ENCODE data around the gene VWA7. TPM values are rescaled to one million over a fixed set of nuclear protein-coding genes. Genes with fewer than 3 reads are reported as not detected.

VWA7 gene
- total RNA-seq, 1 experiment from 2014 or later, result 2.5 TPM

GRCh38 chr6:31778999-31779885 lies 2.1 kb upstream of the VWA7 start:
- Histone ChIP-seq H3K79me2 (ENCODE audit: insufficient read depth, low read length) (no peaks in the 10 kb centered on the region), H3K18ac (ENCODE audit: insufficient read length, low read depth, low read length) (no peak overlapping the region), H3K27ac (ENCODE audit: insufficient read length, low read depth, low read length) (no peak overlapping the region), H2BK120ac (ENCODE audit: low read depth, low read length, poor library complexity, severe bottlenecking) (no peak overlapping the region), H3K4ac (ENCODE audit: low read depth, low read length) (no peak overlapping the region), H4K20me1 (ENCODE audit: control insufficient read depth, insufficient read depth, insufficient read length) (no peaks in the 10 kb centered on the region), H2BK5ac (ENCODE audit: insufficient read length, low read length) (no peak overlapping the region), H3K4me2 (ENCODE audit: insufficient read depth, insufficient read length, low read length) (no peak overlapping the region), H3K4me1 (ENCODE audit: insufficient read depth, low read length) (no peaks in the 10 kb centered on the region), H3K23ac (ENCODE audit: insufficient read length, low read depth, low read length) (no peak overlapping the region), H3T11ph (ENCODE audit: low read length) (no peak overlapping the region), H3K9me3 (ENCODE audit: control insufficient read depth, low read depth, low read length) (no peaks in the 10 kb centered on the region), H3K56ac (ENCODE audit: insufficient read length, low read depth, low read length) (no peak overlapping the region), H2BK15ac (ENCODE audit: low read depth, low read length) (no peak overlapping the region), H4K8ac (replicated peaks; ENCODE audit: insufficient read length, low read depth, low read length) (no peak overlapping the region), H3K27me3 (ENCODE audit: insufficient read depth, low read length) (no peaks in the 10 kb centered on the region), H2BK20ac (ENCODE audit: low read depth, low read length, poor library complexity, severe bottlenecking) (no peak overlapping the region), H3K14ac (ENCODE audit: insufficient read depth, low read length) (no peak overlapping the region), H2AK5ac (ENCODE audit: insufficient read length, low read length) (no peak overlapping the region), H2BK12ac (ENCODE audit: insufficient read length, low read depth, low read length) (no peak overlapping the region), H4K91ac (ENCODE audit: insufficient read length, low read depth, low read length) (no peak overlapping the region), H3K23me2 (ENCODE audit: insufficient read length, low read depth, low read length, poor library complexity, severe bottlenecking) (no peaks in the 10 kb centered on the region), H2AFZ (ENCODE audit: low read length) (no peak overlapping the region), H3K9ac (ENCODE audit: extremely low read depth, insufficient read length, low read length) (no peak overlapping the region), H4K5ac (ENCODE audit: insufficient read length, low read depth, low read length) (no peak overlapping the region), H3K79me1 (ENCODE audit: insufficient read depth, low read depth, low read length, poor library complexity, severe bottlenecking) (no peaks in the 10 kb centered on the region)
- no peak for DNase-seq
- no CpG with 5 or more reads among the region's 43 CpGs for WGBS (ENCODE audit: extremely low coverage, insufficient read length, low lambda C conversion rate)
- Mint-ChIP-seq H3K36me3 (ENCODE audit: insufficient read depth in 1 of 3, low read depth in 3 of 3) (peaks cover 37 to 61% (median 44%) of the 10 kb centered on the region in 3 experiments), H3K4me1 (peaks cover 5 to 10% of the 10 kb centered on the region in 2 experiments; a peak in 3 of 4 replicates), H3K4me3 (no peak overlapping the region), H3K27ac (no peak overlapping the region), H3K27me3 (ENCODE audit: low read depth) (no peaks in the 10 kb centered on the region), H3K9me3 (no peaks in the 10 kb centered on the region)
- TF ChIP-seq CTCF (conservative IDR thresholded peaks at IDR 0.05), result no peak

Measured in H9 (cell line).